Mucosa of rectum (tissue), 2 donors: Measurements from ENCODE around the gene DRGX.

ENCODE experiments used
- H3K27ac ChIP-seq, 2 donors: one replicate each; pipeline ENCODE4 v1.7.0; 2013; ENCODE audit warnings: inconsistent platforms in 2 of 2, low read depth in 2 of 2, low read length in 2 of 2
- H3K27me3 ChIP-seq, 2 donors: one replicate each; pipeline ENCODE4 v1.7.0; 2013; ENCODE audit warnings: low read length in 2 of 2; ENCODE audit not compliant: control insufficient read depth in 2 of 2, insufficient read depth in 2 of 2
- H3K36me3 ChIP-seq, 2 donors: one replicate each; pipeline ENCODE4 v1.7.0; 2013; ENCODE audit warnings: low read length in 2 of 2; ENCODE audit not compliant: control insufficient read depth in 2 of 2, insufficient read depth in 2 of 2
- H3K4me1 ChIP-seq, 2 donors: one replicate each; pipeline ENCODE4 v1.7.0; 2013; ENCODE audit warnings: low read length in 2 of 2, mild to moderate bottlenecking in 1 of 2; ENCODE audit not compliant: control insufficient read depth in 2 of 2, insufficient read depth in 2 of 2
- H3K4me3 ChIP-seq, 2 donors: one replicate each; pipeline ENCODE4 v1.7.0; 2013; ENCODE audit warnings: low read length in 2 of 2
- H3K9ac ChIP-seq, 2 donors: one replicate each; pipeline ENCODE4 v1.7.0; 2013; ENCODE audit warnings: low read length in 2 of 2, low read depth in 1 of 2, mild to moderate bottlenecking in 1 of 2
- H3K9me3 ChIP-seq, 2 donors: one replicate each; pipeline ENCODE4 v1.7.0; 2013; ENCODE audit warnings: low read length in 2 of 2; ENCODE audit not compliant: control insufficient read depth in 2 of 2
- donor health status: healthy.
- donor health status: Normal muscosa, but diverticular disease.

The DRGX gene

DNA sequence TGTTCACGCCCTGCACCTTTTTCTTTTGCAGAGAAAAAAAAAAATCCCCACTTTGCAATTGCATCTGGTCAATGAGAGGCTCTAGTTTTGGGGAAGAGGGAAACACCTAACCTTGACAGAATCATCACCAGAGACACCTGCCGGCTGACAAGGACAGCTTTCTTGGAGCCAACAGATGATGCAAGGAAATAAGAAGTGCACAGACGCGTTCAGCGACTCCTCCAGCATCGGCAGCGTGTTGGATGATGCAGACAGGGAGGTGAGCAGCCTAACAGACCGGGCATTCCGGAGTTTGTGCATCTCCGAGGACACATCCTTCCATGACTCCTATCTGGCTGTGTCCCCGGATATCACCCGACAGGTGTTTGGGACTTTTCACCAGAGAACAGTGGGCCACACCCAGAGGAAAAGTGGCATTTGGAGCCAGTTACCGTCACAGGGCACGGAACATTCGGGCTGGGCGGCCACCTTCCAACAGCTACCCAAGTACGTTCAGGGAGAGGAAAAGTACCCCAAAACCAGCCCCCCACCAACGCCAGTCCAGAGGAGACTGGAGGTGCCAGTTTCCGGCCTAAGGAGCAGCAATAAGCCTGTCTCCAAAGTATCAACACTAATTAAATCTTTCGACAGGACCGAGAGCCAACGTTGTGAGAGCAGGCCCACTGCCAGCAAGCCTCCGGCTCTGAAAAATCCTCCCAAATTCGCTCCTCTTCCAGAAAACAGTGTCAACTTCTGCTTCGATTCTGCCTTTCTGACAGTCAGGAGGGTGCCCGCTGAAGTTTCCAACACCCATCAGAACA lies 73.3 kb downstream of the DRGX start:
- no peaks in the 10 kb centered on the region for H3K27me3 ChIP-seq
- no peaks in the 10 kb centered on the region for H3K36me3 ChIP-seq
- no peak overlapping the region for H3K9ac ChIP-seq
- H3K9me3 ChIP-seq: no peaks in the 10 kb centered on the region
- no peaks in the 10 kb centered on the region for H3K4me1 ChIP-seq
- H3K27ac ChIP-seq: no peak overlapping the region
- no peak overlapping the region for H3K4me3 ChIP-seq

DNA sequence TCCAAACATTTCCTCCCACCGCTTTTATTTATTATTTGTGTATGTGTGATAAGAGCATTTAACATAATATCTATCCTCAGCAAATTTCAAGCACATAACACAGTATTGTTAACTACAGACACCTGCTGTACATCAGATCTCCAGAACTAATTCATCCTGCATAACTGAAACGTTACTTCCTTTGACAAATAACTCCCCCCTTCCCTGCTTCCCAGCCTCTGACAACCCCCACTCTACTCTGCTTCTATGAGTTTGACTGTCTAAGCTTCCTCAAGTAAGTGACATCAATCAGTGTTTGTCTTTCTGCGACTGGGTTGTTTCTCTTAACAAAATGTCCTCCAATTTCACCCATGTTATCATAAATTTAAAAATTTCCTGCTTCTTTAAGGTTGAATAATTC lies 74.9 kb downstream of the DRGX start:
- Histone ChIP-seq H3K27me3 (no peaks in the 10 kb centered on the region), H3K27ac (no peak overlapping the region), H3K9me3 (no peaks in the 10 kb centered on the region), H3K9ac (no peak overlapping the region), H3K4me3 (no peak overlapping the region), H3K4me1 (no peaks in the 10 kb centered on the region), H3K36me3 (no peaks in the 10 kb centered on the region)

DNA sequence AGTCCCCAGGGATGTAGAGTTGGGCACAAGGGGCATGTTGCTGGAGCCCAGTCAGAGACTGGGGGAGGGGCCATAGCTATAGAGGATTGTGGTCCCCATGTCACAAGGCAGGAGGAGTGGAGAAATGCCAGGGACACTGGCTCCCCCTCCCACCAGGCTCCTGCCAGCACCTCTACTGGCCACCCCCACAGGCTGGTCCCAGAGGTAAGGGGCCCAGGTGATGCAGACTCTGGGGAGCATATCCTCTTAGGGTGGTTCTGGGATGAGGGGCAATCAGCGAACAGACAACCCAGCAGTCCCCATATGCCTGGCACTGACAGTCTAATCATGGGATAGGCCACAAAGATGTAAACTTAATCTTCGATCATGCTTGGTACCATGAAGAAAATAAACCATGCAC lies 75.7 kb downstream of the DRGX start:
- Histone ChIP-seq H3K4me1 (no peaks in the 10 kb centered on the region), H3K27ac (no peak overlapping the region), H3K4me3 (no peak overlapping the region), H3K27me3 (no peaks in the 10 kb centered on the region), H3K9me3 (no peaks in the 10 kb centered on the region), H3K36me3 (no peaks in the 10 kb centered on the region), H3K9ac (no peak overlapping the region)

DNA sequence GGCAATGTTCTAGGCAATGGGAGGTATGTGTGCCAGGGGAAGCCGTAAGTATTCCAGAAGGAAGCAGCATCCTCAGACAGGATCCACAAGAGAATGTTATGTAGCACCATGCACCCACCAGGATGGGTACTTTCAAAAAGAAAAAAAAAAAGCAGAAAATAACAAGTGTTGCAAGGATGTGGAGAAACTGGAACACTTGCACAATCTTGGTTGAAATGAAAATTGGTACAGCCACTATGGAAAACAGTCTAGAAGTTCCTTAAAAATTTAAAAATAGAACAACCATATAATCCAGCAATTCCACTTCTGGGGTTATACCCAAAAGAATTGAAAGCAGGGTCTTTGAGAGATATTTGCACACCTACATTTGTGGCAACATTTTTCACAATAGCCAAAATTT lies 76.7 kb downstream of the DRGX start:
- no peak overlapping the region for H3K9ac ChIP-seq
- H3K27ac ChIP-seq: no peak overlapping the region
- H3K4me1 ChIP-seq: no peaks in the 10 kb centered on the region
- H3K27me3 ChIP-seq: no peaks in the 10 kb centered on the region
- no peak overlapping the region for H3K4me3 ChIP-seq
- no peaks in the 10 kb centered on the region for H3K36me3 ChIP-seq
- no peaks in the 10 kb centered on the region for H3K9me3 ChIP-seq

DNA sequence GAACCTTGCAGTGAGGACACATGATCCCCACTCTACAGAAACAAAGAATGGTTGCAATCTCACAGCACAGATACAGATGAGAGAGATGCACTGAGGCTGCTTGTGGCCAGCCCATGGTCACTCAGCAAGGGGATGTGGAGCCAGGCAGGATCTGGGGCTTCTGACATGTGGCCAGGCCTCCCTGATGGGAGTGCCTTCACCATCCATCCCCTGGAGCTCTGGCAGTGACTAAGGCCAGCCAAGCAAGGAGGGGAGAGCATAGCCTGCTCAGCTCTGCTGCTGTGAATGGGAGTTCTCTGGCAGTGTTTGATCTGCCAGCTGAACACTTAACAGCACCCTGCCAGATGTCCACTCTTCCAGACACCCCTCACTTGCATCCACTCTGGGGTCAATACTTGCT lies 77.1 kb downstream of the DRGX start:
- no peak overlapping the region for H3K27ac ChIP-seq
- no peaks in the 10 kb centered on the region for H3K36me3 ChIP-seq
- H3K4me1 ChIP-seq: no peaks in the 10 kb centered on the region
- H3K27me3 ChIP-seq: no peaks in the 10 kb centered on the region
- no peak overlapping the region for H3K9ac ChIP-seq
- H3K9me3 ChIP-seq: no peaks in the 10 kb centered on the region
- no peak overlapping the region for H3K4me3 ChIP-seq

DNA sequence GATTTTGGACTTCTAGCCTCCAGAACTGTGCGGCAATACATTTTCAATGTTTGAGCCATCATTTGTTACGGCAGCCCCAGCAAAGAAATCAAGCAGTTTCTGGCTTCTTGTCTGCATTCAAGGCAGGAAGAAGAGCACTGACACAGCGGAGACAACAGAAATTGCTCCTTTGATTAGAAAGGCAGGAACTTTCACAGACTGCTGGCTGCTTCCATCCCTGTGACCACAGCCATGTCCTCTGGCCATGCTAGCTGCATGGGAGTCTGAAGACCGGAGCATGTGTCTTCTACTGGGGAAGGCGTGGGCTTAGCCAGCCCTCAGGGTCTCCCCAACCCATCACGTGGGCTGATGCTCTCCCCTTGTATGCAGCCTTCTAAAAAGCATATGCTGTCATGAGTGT lies 77.9 kb downstream of the DRGX start:
- H3K36me3 ChIP-seq: no peaks in the 10 kb centered on the region
- no peaks in the 10 kb centered on the region for H3K27me3 ChIP-seq
- H3K9me3 ChIP-seq: no peaks in the 10 kb centered on the region
- H3K9ac ChIP-seq: no peak overlapping the region
- no peaks in the 10 kb centered on the region for H3K4me1 ChIP-seq
- H3K27ac ChIP-seq: no peak overlapping the region
- H3K4me3 ChIP-seq: no peak overlapping the region

DNA sequence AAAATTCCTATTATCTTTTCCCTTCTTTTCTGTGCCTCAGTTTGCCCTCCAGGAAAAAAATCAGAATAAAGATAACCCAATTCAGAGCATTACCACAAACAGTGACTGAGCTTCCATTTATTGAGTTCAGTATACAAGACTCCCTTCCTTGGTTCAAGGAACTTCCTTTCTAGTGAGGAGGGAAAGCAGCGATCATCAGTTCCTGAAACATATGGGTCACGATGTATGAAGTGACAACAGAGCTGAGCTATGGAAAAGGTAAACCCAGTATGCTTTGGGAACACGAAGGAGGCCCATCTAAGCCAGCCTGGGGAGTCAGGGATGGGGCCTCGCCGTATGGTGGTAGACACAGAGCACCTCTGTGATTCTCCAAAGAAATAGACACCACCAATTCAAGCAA lies 81.1 kb downstream of the DRGX start:
- no peak overlapping the region for H3K27ac ChIP-seq
- no peaks in the 10 kb centered on the region for H3K4me1 ChIP-seq
- no peaks in the 10 kb centered on the region for H3K36me3 ChIP-seq
- no peak overlapping the region for H3K9ac ChIP-seq
- H3K4me3 ChIP-seq: no peak overlapping the region
- H3K27me3 ChIP-seq: no peaks in the 10 kb centered on the region
- H3K9me3 ChIP-seq: no peaks in the 10 kb centered on the region
